HEK293 (cell line): ENCODE results near the gene EIF4E2.

Experiments used
- HOXA7 ChIP-seq: sonication (generic); formaldehyde crosslinking; IDR thresholded peaks from 2 replicates; pipeline ENCODE4 v1.8.1; 2022; ENCODE audit warnings: missing genetic modification reagents, borderline replicate concordance
- MYNN ChIP-seq: fragments of 450-650 bp; formaldehyde crosslinking; IDR thresholded peaks from 2 replicates; pipeline ENCODE4 v1.5.1; 2016; ENCODE audit warnings: missing biosample characterization, missing genetic modification characterization, borderline replicate concordance
- SCRT2 ChIP-seq: fragments of 450-650 bp; formaldehyde crosslinking; IDR thresholded peaks from 2 replicates; pipeline ENCODE4 v1.5.1; 2016; ENCODE audit warnings: missing biosample characterization, missing genetic modification characterization
- ZNF280C ChIP-seq: fragments of 450-650 bp; formaldehyde crosslinking; IDR thresholded peaks from 2 replicates; pipeline ENCODE4 v1.5.1; 2016; ENCODE audit warnings: missing biosample characterization, missing genetic modification characterization
- ZNF362 ChIP-seq: fragments of 450-650 bp; formaldehyde crosslinking; IDR thresholded peaks from 2 replicates; pipeline ENCODE4 v1.5.1; 2016; ENCODE audit warnings: missing biosample characterization, missing genetic modification characterization
- ZNF521 ChIP-seq: fragments of 450-650 bp; formaldehyde crosslinking; IDR thresholded peaks from 2 replicates; pipeline ENCODE4 v1.5.1; 2017; ENCODE audit warnings: missing biosample characterization, mild to moderate bottlenecking, missing genetic modification characterization
- ZNF529 ChIP-seq: fragments of 450-650 bp; formaldehyde crosslinking; IDR thresholded peaks from 2 replicates; pipeline ENCODE4 v1.5.1; 2017; ENCODE audit warnings: missing genetic modification characterization, missing biosample characterization; ENCODE audit not compliant: insufficient replicate concordance
- TF ChIP-seq, protein P1 (sequence below): fragments of 450-650 bp; formaldehyde crosslinking; IDR thresholded peaks from 2 replicates; pipeline ENCODE4 v1.5.1; 2016; ENCODE audit warnings: missing biosample characterization, missing genetic modification characterization
- TF ChIP-seq, protein P2 (sequence below): fragments of 450-650 bp; formaldehyde crosslinking; IDR thresholded peaks from 2 replicates; pipeline ENCODE4 v1.5.1; 2016; ENCODE audit warnings: missing biosample characterization, missing genetic modification characterization

GRCh38 chr2:232578626-232579025 is 28.1 kb downstream of the EIF4E2 start:
- TF ChIP-seq ZNF280C (tag by site-specific recombination) (no peak), ZNF362 (tag by site-specific recombination) (no peak), SCRT2 (tag by site-specific recombination) (no peak), ZNF521 (tag by site-specific recombination) (no peak), HOXA7 (CRISPR knock-in tag) (no peak), ZNF529 (tag by site-specific recombination) (no peak), MYNN (tag by site-specific recombination) (no peak)
- TF ChIP-seq, protein P1, sequence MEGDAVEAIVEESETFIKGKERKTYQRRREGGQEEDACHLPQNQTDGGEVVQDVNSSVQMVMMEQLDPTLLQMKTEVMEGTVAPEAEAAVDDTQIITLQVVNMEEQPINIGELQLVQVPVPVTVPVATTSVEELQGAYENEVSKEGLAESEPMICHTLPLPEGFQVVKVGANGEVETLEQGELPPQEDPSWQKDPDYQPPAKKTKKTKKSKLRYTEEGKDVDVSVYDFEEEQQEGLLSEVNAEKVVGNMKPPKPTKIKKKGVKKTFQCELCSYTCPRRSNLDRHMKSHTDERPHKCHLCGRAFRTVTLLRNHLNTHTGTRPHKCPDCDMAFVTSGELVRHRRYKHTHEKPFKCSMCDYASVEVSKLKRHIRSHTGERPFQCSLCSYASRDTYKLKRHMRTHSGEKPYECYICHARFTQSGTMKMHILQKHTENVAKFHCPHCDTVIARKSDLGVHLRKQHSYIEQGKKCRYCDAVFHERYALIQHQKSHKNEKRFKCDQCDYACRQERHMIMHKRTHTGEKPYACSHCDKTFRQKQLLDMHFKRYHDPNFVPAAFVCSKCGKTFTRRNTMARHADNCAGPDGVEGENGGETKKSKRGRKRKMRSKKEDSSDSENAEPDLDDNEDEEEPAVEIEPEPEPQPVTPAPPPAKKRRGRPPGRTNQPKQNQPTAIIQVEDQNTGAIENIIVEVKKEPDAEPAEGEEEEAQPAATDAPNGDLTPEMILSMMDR (tag by site-specific recombination) = no peak
- TF ChIP-seq, protein P2, sequence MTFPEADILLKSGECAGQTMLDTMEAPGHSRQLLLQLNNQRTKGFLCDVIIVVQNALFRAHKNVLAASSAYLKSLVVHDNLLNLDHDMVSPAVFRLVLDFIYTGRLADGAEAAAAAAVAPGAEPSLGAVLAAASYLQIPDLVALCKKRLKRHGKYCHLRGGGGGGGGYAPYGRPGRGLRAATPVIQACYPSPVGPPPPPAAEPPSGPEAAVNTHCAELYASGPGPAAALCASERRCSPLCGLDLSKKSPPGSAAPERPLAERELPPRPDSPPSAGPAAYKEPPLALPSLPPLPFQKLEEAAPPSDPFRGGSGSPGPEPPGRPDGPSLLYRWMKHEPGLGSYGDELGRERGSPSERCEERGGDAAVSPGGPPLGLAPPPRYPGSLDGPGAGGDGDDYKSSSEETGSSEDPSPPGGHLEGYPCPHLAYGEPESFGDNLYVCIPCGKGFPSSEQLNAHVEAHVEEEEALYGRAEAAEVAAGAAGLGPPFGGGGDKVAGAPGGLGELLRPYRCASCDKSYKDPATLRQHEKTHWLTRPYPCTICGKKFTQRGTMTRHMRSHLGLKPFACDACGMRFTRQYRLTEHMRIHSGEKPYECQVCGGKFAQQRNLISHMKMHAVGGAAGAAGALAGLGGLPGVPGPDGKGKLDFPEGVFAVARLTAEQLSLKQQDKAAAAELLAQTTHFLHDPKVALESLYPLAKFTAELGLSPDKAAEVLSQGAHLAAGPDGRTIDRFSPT (tag by site-specific recombination) = no peak
